GM19238 (cell line): ENCODE measurements around the gene ZFAND2B.
"Not testable (repeated sequence)": the region's sequence is repeated elsewhere in the genome, so short reads cannot be mapped to it uniquely, and the experiment has no call there.

Experiments used
- DNase-seq: peaks from one replicate; pipeline ENCODE4 v3.0.0; 2011; ENCODE audit warnings: low spot score; ENCODE audit not compliant: insufficient read length

ZFAND2B gene

GRCh38 chr2:219175928-219176817 is 30.4 kb upstream of the ZFAND2B start:
- DNase-seq: no peak

GRCh38 chr2:219176818-219177551 is 29.6 kb upstream of the ZFAND2B start, which contains the start of gene CNPPD1:
TSS of gene CNPPD1 (minus strand) at chr2:219176925. CDS start at chr2:219176828, 97 bp downstream.
- peak; percentile 83 for DNase-seq

- peak; percentile 95 for DNase-seq
Observed at GRCh38 chr2:219177552-219178376, 28.8 kb upstream of the ZFAND2B start, which contains the start of gene RETREG2. TSS of gene RETREG2 (plus strand) at chr2:219178275. CDS start at chr2:219178353, 78 bp downstream.

GRCh38 chr2:219178377-219179175 is 28.0 kb upstream of the ZFAND2B start:
- peak; percentile 19 for DNase-seq

GRCh38 chr2:219179601-219180465 is 26.7 kb upstream of the ZFAND2B start:
- no peak for DNase-seq

- no peak for DNase-seq
Observed at GRCh38 chr2:219180961-219181360, 25.6 kb upstream of the ZFAND2B start.

GRCh38 chr2:219181531-219181930 is 25.1 kb upstream of the ZFAND2B start:
- DNase-seq: no peak

- DNase-seq: no peak
Observed at GRCh38 chr2:219182331-219183150, 24.0 kb upstream of the ZFAND2B start.

- no peak for DNase-seq
Observed at GRCh38 chr2:219183151-219183772, 23.3 kb upstream of the ZFAND2B start.

- no peak for DNase-seq
Observed at GRCh38 chr2:219184121-219184520, 22.5 kb upstream of the ZFAND2B start.

GRCh38 chr2:219186754-219187456 is 19.7 kb upstream of the ZFAND2B start:
- DNase-seq: no peak

- no peak for DNase-seq
Observed at GRCh38 chr2:219197388-219197787, 9.2 kb upstream of the ZFAND2B start.

- no peak for DNase-seq
Observed at GRCh38 chr2:219198974-219199373, 7.6 kb upstream of the ZFAND2B start.

- DNase-seq: no peak
Observed at GRCh38 chr2:219199470-219200211, 6.9 kb upstream of the ZFAND2B start.

- DNase-seq: not testable (repeated sequence)
Observed at GRCh38 chr2:219200502-219201326, 5.9 kb upstream of the ZFAND2B start.

GRCh38 chr2:219201331-219201730 is 5.3 kb upstream of the ZFAND2B start:
- DNase-seq: not testable (repeated sequence)
